H1 (cell line): Measurements from ENCODE around the gene KCTD19. TPM values are rescaled to one million over a fixed set of nuclear protein-coding genes. Genes with fewer than 3 reads are reported as not detected.

Experiments used
- CTBP2 ChIP-seq: IDR thresholded peaks from 2 replicates; pipeline ENCODE4 v1.7.0; 2011; ENCODE audit warnings: borderline replicate concordance, mild to moderate bottlenecking, moderate library complexity, mixed read lengths, low read length; ENCODE audit not compliant: insufficient read depth, insufficient read length
- KDM1A ChIP-seq: fragments of 200-600, 300-600 bp; sonication (generic); IDR thresholded peaks from 2 replicates; pipeline ENCODE4 v1.7.1; 2016; ENCODE audit warnings: mild to moderate bottlenecking, low read length, borderline replicate concordance
- polyA plus RNA-seq, 7 experiments: library from polyadenylated mRNA; depleted of rRNA in 3 of 7; stranded (reverse) in 5 of 7; unstranded in 2 of 7; fragments of >200 nt in 5 of 7; fragments of 200-250 nt in 2 of 7; gene quantifications; 1 replicate in 5 of 7; 2 replicates in 1 of 7; 4 replicates in 1 of 7; pipeline versions ENCODE4 v1.2.1 to v1.2.3, GENCODE V29; 2011 to 2013; ENCODE audit warnings: missing spikeins in 2 of 7, mixed read lengths in 2 of 7
- total RNA-seq: library from RNA; stranded (reverse); fragmentation: NEBNext Ultra II Directional; extraction: Animal tissue kit (Norgen Biotek cat#: 25700); gene quantifications from 2 replicates; pipeline ENCODE4 v1.2.1, GENCODE V29; 2021

Gene KCTD19
- total and polyA plus RNA-seq, 2 of the 8 experiments (the other 6 are each of a cell fraction or from before 2014, with no cell fraction given), result 0.06 to 0.24 TPM

DNA sequence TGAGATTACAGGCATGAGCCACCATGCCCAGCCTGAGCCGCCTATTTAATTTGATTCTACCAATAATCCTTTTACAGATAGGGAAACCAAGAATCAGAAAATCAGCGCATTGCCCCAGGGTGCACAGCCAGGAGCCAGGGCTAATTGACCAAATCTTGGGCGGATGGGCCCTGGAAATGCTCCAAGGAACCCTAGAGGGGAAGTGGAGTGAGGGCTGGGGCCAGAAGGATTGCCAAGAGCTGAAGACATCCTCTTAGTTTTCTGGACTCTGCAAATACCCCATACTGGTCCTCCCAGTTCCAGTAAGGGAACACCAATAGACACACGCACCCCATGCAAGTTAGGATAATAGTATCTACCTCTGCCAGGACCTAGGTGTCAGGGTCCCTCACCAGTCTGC is 83.1 kb downstream of the KCTD19 start (continued):
- TF ChIP-seq CTBP2, result no peak
- TF ChIP-seq KDM1A, result no peak
